GM18951 (cell line): ENCODE measurements around the gene COL6A5.
"Not testable (repeated sequence)": the region's sequence is repeated elsewhere in the genome, so short reads cannot be mapped to it uniquely, and the experiment has no call there.

ENCODE experiments used
- POLR2A ChIP-seq: IDR thresholded peaks from 4 replicates; pipeline ENCODE4 v1.6.1; 2011; ENCODE audit warnings: mild to moderate bottlenecking; ENCODE audit not compliant: insufficient read length, insufficient read depth; ENCODE audit errors: extremely low read depth
- in situ Hi-C: fragments of 300-500 bp; cut with MboI; formaldehyde crosslinking; loops from one replicate; pipeline ENCODE4 v1.12.0; 2022; ENCODE audit warnings: low sequenced_read_pairs, mixed read lengths, inconsistent platforms; ENCODE audit not compliant: unreplicated experiment

Gene COL6A5

GRCh38 chr3:130345487-130346079, at the start of gene COL6A5:
Gene COL6A5, plus strand, starts transcription at chr3:130345672. Its CDS starts 27,967 bp downstream, at chr3:130373639.
- in situ Hi-C loops: no loop called here
- no peak for TF ChIP-seq POLR2A

GRCh38 chr3:130299531-130299930, 45.9 kb upstream of the COL6A5 start:
- in situ Hi-C loops: no loop called here
- no peak for TF ChIP-seq POLR2A

- TF ChIP-seq POLR2A: no peak
- in situ Hi-C loops: no loop called here
Observed at GRCh38 chr3:130300888-130301287, 44.6 kb upstream of the COL6A5 start.

- no peak for TF ChIP-seq POLR2A
- in situ Hi-C loops: no loop called here
Observed at GRCh38 chr3:130310109-130310508, 35.4 kb upstream of the COL6A5 start.

- no peak for TF ChIP-seq POLR2A
- in situ Hi-C loops: no loop called here
Observed at GRCh38 chr3:130312374-130312773, 33.1 kb upstream of the COL6A5 start.

- TF ChIP-seq POLR2A: no peak
- in situ Hi-C loops: no loop called here
Observed at GRCh38 chr3:130316169-130316568, 29.3 kb upstream of the COL6A5 start.

GRCh38 chr3:130323503-130323902, 22.0 kb upstream of the COL6A5 start:
- in situ Hi-C loops: no loop called here
- TF ChIP-seq POLR2A: no peak

- in situ Hi-C loops: no loop called here
- no peak for TF ChIP-seq POLR2A
Observed at GRCh38 chr3:130340766-130341165, 4.7 kb upstream of the COL6A5 start.

GRCh38 chr3:130341388-130341787, 4.1 kb upstream of the COL6A5 start:
- TF ChIP-seq POLR2A: no peak
- in situ Hi-C loops: no loop called here

- in situ Hi-C loops: no loop called here
- no peak for TF ChIP-seq POLR2A
Observed at GRCh38 chr3:130341882-130342281, 3.6 kb upstream of the COL6A5 start.

GRCh38 chr3:130342821-130343661, 2.4 kb upstream of the COL6A5 start:
- no peak for TF ChIP-seq POLR2A

GRCh38 chr3:130348258-130348657, 2.8 kb downstream of the COL6A5 start:
- in situ Hi-C loops: not testable (repeated sequence)

More at GRCh38 chr3:130342821-130343661, 2.4 kb upstream of the COL6A5 start:
- in situ Hi-C loops: no loop called here

- no peak for TF ChIP-seq POLR2A
- in situ Hi-C loops: no loop called here
Observed at GRCh38 chr3:130354430-130354829, 9.0 kb downstream of the COL6A5 start.

GRCh38 chr3:130374033-130374432, 28.6 kb downstream of the COL6A5 start:
- in situ Hi-C loops: no loop called here
- TF ChIP-seq POLR2A: no peak
